Activated CD8-positive, alpha-beta memory T cell treated with anti-CD3 and anti-CD28 coated beads for 36 hours (primary cell): ENCODE data around the gene ATP8B3. TPM values are rescaled to one million over a fixed set of nuclear protein-coding genes. Genes with fewer than 3 reads are reported as not detected.

ENCODE experiments used
- CTCF ChIA-PET: fragments of 350-600 bp; sonication (Branson Sonifier 250); formaldehyde crosslinking; loops from one replicate; lab custom pipeline; 2021; ENCODE audit warnings: antibody characterized with exemption; lab: Charles Lee
- POLR2A ChIA-PET: fragments of 350-600 bp; sonication (Branson Sonifier 250); formaldehyde crosslinking; loops from one replicate; lab custom pipeline; 2021; ENCODE audit warnings: antibody characterized with exemption; lab: Charles Lee
- total RNA-seq, 2 experiments: library from RNA; stranded (reverse); gene quantifications; one replicate each; pipeline ENCODE4 v1.2.3, GENCODE V29; 2021

The ATP8B3 gene
- total RNA-seq, 2 experiments from 2014 or later = 1.5 to 1.7 TPM

DNA sequence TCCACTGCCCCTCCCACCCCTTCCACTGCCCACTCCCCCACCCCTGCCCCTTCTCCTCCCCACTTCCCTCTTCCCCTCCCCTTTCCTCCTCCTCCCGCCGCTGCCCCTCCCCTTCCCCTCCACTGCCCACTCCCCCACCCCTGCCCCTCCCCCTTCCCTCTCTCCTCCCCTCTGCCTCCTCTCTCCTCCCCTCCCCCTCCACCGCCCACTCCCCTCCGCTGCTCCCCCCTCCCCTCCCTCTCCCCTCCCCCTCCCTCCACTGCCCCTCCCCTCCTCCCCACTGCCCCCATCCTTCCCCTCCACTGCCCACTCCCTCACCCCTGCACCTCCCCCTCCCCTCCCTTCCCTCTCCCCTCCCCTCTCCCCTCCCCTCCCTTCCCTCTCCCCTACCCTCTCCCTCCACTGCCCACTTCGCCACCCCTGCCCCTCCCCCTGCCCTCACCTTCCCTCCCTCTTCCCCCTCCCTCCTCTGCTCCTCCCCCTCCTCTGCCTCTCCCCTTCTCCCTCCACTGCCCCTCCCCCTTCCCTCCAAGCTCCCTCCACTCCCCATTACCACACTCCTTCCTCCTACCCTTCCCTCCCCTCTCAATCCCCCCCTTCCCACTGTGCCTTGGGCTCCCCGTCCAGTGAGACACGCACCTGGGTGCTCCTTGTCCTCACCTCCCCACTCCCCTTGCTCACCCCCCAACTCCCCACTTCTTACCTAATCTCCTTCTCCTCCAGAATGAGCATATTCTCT, 21.9 kb downstream of the ATP8B3 start:
- ChIA-PET POLR2A (no interaction called here), CTCF (interaction anchor here (0.9 to 1.4 kb wide), 4 partner anchors 9 to 47 kb away, joined by 3 to 4 read pairs (median 4); no protein-coding TSS in a partner anchor)

GRCh38 chr19:1789261-1790041, 22.6 kb downstream of the ATP8B3 start:
- ChIA-PET CTCF (interaction anchor here (0.6 to 2.0 kb wide), 6 partner anchors 22 to 1073 kb away, joined by 3 to 8 read pairs (median 4); no protein-coding TSS in a partner anchor), POLR2A (no interaction called here)

- ChIA-PET CTCF (no interaction called here), POLR2A (interaction anchor here (0.7 kb wide), 1 partner anchor 40 kb away, joined by 4 read pairs; no protein-coding TSS in a partner anchor)
Observed at GRCh38 chr19:1787116-1787515, 25.0 kb downstream of the ATP8B3 start.

DNA sequence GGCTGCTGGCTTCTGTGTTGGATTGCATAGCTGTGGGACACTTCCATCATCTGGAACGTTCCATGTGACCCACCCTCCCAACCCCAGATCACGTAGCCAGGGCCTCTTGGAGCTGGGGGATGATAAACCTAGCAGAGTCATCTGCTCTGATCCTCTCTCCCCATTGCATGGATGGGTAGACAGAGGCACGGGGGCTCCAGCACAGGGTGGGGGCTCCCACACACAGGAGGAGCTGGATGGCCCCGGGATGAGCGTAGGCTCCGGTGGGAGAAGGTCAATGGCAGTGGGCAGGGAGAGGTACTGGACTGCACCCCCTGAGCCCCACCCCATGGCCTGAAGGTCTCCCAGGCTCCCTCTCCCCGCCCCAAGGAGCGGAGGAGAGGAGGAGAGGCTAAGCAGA, 25.4 kb downstream of the ATP8B3 start:
- ChIA-PET CTCF (interaction anchor here (1.2 to 1.6 kb wide), 2 partner anchors 18 to 25 kb away, joined by 3 read pairs; partner anchors contain the start of gene ATP8B3), POLR2A (interaction anchor here (0.7 kb wide), 1 partner anchor 40 kb away, joined by 4 read pairs; no protein-coding TSS in a partner anchor)

- ChIA-PET POLR2A (no interaction called here), CTCF (interaction anchor here (1.2 to 1.6 kb wide), 3 partner anchors 17 to 113 kb away, joined by 3 to 4 read pairs (median 3); partner anchors contain the start of gene ATP8B3)
Observed at GRCh38 chr19:1785310-1785709, 26.8 kb downstream of the ATP8B3 start.

GRCh38 chr19:1783874-1784273, 28.2 kb downstream of the ATP8B3 start:
- ChIA-PET POLR2A (no interaction called here), CTCF (interaction anchor here (0.6 to 1.9 kb wide), 2 partner anchors 9 to 12 kb away, joined by 4 to 10 read pairs; no protein-coding TSS in a partner anchor)

DNA sequence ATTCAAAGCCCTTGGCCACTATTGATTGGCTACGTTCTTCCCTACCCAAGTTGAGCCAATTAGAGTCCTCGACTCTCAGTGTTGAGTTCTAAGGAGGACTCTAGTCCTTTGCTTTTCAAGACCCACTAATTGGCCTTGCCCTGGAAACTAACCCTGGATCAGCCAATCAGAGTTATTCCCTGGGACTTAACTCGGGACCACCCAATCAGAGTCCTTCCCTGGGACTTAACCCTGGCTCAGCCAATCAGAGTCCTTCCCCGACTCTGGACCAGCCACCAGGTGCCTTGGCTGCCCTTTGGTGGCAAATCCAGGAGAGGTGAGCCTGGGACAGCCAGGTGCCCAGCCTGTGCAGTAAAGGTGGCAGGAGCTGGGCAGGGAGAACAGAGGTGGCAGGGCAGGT, 28.7 kb downstream of the ATP8B3 start:
- POLR2A ChIA-PET = no interaction called here

GRCh38 chr19:1782521-1782920, 29.6 kb downstream of the ATP8B3 start:
- CTCF ChIA-PET = interaction anchor here (1.1 to 2.2 kb wide), 9 partner anchors 8 to 236 kb away, joined by 3 to 11 read pairs (median 3); no protein-coding TSS in a partner anchor
- POLR2A ChIA-PET = no interaction called here

More for the DNA sequence above, 28.7 kb downstream of the ATP8B3 start:
- CTCF ChIA-PET = interaction anchor here (0.6 to 2.0 kb wide), 5 partner anchors 9 to 51 kb away, joined by 3 to 10 read pairs (median 4); no protein-coding TSS in a partner anchor

DNA sequence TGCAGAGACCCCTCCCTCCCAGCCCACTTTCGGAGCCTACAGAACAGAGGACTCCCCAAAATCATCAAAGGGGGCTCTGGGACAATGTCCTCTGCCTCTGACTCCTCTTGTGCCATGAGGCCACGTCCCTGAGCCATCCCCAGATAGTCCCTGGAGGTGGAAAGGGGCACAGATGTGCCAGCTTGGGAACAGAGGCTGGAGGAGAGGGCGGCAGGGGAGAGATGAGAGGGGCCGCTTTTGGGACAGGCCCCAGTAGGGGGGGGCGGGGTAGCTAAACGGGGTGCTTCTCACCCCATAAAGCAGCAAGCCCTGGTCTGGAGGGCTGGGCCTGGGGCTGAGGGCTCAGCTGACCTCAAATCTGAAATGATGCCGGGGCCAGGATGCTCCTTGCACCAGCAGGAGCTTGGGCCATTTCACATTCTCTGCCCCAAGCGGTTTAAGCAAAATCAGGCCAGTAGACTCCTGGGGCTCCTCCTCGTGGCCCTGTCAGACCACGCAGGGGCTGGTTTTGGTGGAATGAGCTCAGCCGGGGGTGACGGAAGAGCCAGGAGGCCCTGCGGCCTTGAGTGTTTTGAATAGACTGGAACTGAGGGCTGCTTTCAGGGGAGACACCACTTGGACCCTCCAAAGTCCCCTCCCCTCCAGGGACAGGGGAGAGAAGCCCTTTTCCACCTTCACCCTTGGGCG, 31.7 kb downstream of the ATP8B3 start:
- ChIA-PET CTCF (interaction anchor here (0.6 to 2.2 kb wide), 7 partner anchors 10 to 291 kb away, joined by 3 to 11 read pairs (median 3); no protein-coding TSS in a partner anchor), POLR2A (interaction anchor here (0.5 kb wide), 1 partner anchor 128 kb away, joined by 3 read pairs; the partner anchor contains the start of gene TCF3)

GRCh38 chr19:1779574-1779973, 32.5 kb downstream of the ATP8B3 start:
- ChIA-PET CTCF (interaction anchor here (0.6 to 1.3 kb wide), 2 partner anchors 107 to 154 kb away, joined by 3 to 5 read pairs; no protein-coding TSS in a partner anchor), POLR2A (no interaction called here)

DNA sequence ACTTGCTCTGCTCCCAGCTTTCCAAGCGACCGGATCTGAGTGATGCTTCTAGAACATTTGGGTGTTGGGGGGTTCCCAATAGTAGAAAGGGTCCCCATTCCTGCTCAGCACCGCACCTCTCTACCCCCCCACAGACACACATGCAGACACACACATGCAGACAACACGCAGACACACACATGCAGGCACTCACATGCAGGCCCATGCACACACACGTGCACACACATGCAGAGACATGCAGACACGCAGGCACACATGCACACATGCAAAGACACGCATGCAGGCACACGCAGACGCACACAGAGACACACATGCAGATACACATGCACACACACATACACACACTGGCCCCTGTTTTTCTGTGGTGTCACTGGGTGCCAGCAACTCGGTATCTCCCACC, 34.9 kb downstream of the ATP8B3 start:
- ChIA-PET POLR2A (no interaction called here), CTCF (interaction anchor here (0.6 to 2.0 kb wide), 5 partner anchors 11 to 316 kb away, joined by 3 to 6 read pairs (median 3); no protein-coding TSS in a partner anchor)

DNA sequence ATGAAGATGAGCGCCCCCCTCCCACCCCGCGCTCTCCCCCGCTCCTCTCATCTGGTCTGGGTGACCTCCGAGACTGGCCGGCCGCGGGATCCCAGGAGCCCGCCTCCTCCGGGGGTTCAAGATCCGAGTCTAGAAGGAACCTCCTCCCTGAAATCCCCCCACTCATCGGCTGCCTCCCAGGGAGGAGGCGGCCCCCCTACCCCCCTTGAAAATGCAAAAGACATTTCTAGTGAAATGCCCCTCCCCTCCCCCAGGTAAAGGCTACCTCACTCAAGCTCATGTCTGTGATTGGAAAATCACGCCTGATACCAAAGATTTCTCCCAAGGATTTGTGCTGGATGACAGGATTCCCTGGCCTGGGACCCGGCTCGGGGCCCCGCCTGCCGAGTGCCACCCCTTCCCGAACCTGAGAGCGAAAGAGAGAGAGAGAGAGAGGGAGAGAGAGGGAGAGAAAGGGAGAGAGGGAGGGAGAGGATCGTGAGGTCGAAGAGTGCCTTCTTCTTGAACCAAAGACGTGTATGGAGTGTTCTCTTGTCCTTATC, 35.4 kb downstream of the ATP8B3 start:
- POLR2A ChIA-PET = no interaction called here
- CTCF ChIA-PET = interaction anchor here (0.6 to 2.0 kb wide), 4 partner anchors 12 to 317 kb away, joined by 3 to 6 read pairs (median 4); no protein-coding TSS in a partner anchor

- CTCF ChIA-PET = interaction anchor here (0.8 to 2.0 kb wide), 3 partner anchors 11 to 121 kb away, joined by 3 to 5 read pairs (median 4); no protein-coding TSS in a partner anchor
- POLR2A ChIA-PET = no interaction called here
Observed at GRCh38 chr19:1775951-1776605, 36.0 kb downstream of the ATP8B3 start.

GRCh38 chr19:1774989-1775772, 36.9 kb downstream of the ATP8B3 start:
- CTCF ChIA-PET = interaction anchor here (0.5 to 1.1 kb wide), 2 partner anchors 10 to 51 kb away, joined by 3 to 5 read pairs; no protein-coding TSS in a partner anchor
- POLR2A ChIA-PET = interaction anchor here (0.7 kb wide), 1 partner anchor 547 kb away, joined by 4 read pairs; no protein-coding TSS in a partner anchor

DNA sequence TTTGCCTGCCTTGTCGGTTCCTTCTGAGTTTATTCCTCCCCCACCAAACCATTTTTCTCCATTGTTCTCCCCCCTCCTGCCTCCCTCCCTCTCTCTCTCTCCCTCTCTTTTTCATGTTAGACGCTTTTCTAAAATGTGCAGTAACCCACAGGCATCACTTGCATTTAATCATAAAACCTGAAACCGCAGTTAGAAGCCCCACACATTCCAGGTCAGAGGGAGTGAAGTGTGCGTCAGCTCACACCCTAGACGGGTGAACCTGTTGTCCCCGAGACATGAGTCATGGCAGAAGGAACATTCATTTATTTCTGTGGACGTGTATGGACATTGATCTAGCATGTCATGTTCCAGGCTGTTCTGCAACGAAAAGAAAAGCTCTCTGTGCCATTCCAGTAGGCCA, 38.9 kb downstream of the ATP8B3 start:
- POLR2A ChIA-PET = no interaction called here

DNA sequence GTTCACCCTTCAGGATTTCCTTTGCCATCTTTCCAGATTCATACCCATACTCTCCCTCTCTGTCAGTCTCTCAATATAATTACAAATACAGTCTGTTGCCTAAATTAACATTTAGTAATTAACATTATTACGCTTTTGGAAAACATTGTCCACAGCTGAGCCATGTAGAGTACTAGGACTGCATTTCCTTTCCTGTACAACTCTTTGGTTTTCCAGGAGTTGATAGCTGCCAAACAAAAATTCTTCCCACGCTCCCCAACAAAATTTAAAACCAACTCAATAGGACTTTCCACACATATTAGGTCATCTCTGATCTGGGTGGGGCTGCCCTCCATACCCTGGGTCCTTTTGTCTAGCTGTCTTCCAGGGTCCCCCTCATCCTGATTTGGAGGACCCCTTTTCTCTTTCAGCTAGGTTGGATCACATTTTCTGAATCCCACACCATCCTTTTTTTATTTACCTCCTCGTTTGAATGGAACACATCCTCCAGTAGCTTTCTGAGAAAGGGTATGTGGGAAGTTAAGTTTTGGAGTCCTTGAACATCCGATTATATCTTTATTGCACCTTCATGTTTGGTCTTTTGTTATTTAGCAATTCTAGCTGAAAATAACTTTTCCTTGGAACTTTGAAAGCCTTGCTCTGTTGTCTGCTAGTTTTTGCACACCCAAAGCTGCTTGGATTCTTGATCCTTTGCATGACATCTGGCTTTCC, 41.1 kb downstream of the ATP8B3 start:
- ChIA-PET CTCF (interaction anchor here (0.9 to 1.9 kb wide), 4 partner anchors 17 to 225 kb away, joined by 3 to 6 read pairs (median 4); no protein-coding TSS in a partner anchor), POLR2A (interaction anchor here (0.5 kb wide), 1 partner anchor 218 kb away, joined by 3 read pairs; no protein-coding TSS in a partner anchor)

More for the DNA sequence above, 38.9 kb downstream of the ATP8B3 start:
- CTCF ChIA-PET = interaction anchor here (0.5 to 1.9 kb wide), 4 partner anchors 10 to 52 kb away, joined by 3 to 6 read pairs (median 3); no protein-coding TSS in a partner anchor
